Stimulated activated CD4-positive, alpha-beta T cell treated with anti-CD3 and anti-CD28 coated beads, Interleukin-15, amount 100 ng/mL, for 1 hour (primary cell): Measurements from ENCODE around the gene PERCC1.

Source experiments
- DNase-seq, 2 donors: peaks; one replicate each; pipeline ENCODE4 v3.0.0-alpha.2; 2020; ENCODE audit warnings: low read depth in 1 of 2, low spot score in 1 of 2

The PERCC1 gene

DNA sequence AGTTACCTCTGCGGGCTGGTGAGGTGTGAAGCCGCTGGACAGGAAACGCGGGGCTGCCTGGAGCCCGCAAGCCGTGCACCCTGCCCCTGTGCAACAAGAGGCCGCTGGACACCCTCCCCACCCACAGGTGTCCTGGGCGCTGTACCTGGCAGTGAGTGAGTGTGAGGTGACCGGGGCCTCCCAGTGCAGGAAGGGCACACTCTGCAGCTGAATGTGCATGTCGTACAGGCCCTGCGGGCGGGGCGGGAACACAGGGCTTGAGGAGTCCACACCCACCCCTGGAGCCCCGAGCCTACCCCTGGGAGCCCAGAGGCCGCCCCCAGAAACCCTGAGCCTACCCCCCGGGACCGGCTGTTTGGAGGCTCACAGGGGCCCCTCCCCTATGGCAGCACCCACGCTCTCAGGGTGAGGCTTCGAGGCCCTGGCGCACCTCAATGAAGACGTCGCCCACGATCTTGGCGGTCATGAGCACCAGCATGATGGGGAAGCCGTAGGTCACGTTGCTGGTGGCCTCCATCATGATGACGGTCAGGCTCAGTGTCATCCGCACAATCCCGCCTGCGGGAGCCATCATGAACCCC lies 17.7 kb downstream of the PERCC1 start:
- DNase-seq: no peak

DNA sequence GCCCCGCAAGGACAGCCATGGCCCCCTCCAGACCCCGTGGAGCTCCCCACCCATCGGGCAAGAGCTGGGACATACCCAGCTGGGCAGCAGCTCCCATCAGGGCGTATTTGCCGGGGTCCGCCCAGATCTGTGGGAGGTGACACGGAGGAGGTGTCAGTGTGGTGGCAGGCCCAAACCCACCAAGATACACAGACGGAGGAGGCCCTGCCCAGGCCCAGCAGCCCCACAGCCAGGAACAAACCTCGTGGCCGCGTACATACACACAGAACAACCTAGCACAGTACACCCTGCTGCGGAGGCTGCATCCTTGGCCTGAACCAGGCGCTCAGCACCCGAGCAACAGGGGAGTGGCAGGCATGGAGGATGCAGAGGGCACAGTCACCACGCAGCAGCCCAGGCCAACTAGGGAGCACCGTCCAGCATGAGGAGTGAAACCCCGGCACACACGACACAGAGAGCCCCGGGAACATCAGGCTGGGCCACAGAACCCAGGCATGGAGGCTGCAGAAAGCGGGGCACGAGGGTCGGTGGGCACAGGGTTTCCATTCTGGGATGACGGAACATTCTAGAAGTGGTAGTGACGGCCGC lies 18.4 kb downstream of the PERCC1 start:
- DNase-seq: no peak

DNA sequence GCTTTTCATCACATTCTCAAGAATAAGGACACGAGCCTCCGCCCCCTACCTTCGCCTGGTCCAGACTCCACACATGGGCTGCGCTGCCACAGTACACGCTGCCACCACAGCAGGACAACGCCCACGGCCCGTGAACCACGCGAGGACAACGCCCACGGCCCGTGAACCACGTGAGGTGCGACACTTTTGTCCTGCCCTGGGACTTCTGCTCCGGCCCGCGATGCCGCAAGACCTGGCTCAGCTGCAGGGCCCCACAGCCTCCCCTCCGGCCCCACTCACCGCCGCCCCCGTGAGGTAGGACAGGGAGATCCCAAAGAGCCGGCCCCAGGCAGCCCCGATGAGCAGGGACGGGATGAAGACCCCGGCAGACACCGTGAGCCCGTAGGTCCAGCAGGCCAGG lies 19.3 kb downstream of the PERCC1 start:
- DNase-seq: no peak

DNA sequence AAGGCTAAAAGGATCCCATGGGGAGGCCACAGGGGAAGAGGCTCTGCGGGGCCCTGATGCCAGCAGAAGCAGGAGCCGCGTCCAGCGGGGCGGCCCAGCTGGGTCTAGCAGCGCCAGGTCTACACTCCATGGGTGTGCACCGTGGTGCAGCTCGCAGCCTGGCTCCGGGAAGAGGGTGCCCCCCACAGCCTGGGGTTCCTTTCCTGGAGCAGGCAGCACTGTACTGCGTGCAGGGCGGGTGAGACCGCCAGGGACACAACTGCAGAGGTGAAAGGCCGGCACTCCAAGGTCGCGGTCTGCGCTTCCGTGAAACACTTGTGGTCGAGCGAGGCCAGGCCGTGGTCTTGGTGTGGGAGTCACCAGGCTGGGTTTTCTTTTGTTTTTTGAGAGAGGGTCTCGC lies 20.0 kb downstream of the PERCC1 start:
- no peak for DNase-seq

DNA sequence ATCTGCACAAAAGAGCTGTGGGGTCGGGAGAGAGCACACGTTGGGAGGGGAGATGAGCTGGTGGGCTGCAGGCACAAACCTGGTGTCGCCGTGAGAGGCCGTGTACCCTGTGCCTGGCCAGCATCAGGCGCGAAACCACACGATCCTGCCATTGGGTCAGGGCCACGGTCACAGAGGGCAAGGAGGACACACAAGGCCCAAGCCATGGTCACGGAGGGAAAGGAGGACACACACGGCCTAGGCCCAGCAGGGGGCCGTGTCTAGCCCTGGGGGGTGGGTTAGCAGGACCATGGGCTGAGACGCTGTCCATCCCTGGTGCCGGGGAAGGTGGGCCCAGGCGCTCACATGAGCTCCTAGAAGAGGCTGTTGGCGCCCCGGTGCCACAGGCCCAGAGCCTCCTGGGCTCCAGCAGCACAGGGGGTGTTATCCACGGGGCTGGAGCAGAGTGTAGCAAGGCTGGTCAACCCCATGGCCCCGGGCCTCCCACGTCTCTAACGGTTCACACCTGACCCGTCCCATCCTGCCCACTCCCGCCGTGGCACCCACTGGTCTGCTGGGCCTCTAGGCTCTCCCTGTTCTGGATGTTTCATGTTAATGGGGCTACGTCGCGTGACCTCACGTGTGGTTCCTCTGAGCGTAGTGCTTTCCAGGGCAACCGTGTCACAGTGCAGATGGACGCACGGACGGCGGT lies 21.0 kb downstream of the PERCC1 start:
- DNase-seq: no peak

DNA sequence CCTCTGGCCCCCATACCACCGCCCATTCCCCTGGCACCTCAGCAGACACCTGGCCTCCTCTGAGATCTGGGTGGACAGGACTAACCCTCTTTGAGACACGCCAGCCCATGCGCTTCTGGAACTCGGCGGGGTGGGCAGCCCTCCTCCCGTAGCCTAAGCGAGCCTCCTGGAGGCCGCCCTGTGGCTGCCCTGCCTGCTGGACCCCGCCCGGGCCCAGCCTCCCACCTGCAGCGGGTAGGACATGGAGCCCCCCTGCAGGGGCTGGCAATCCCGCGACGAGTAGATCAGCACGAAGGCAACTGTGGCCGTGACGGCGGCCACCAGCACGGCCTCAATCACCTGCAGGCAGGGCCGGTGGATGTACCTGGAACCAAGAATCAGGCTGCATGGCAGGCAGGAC lies 21.7 kb downstream of the PERCC1 start:
- no peak for DNase-seq

DNA sequence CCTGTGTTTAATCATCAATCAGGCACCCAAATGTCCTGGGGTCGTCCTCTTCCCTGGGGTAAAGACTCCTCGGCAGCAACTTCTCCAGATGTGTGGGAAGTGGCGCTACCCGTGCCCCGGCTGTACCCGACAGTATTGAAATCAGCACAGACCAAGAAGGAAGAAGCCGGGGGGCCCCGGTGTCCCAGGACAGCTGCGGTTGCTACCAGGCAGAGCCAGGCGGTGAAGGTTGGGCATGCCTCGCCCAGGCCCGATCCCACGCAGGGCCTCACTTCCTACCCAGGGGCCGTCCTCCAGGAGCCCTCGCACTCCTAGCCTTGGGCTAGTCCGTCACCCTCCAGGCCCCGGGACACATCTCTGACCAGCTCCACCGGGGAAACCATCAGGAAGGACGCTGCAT lies 22.4 kb downstream of the PERCC1 start:
- DNase-seq: no peak

DNA sequence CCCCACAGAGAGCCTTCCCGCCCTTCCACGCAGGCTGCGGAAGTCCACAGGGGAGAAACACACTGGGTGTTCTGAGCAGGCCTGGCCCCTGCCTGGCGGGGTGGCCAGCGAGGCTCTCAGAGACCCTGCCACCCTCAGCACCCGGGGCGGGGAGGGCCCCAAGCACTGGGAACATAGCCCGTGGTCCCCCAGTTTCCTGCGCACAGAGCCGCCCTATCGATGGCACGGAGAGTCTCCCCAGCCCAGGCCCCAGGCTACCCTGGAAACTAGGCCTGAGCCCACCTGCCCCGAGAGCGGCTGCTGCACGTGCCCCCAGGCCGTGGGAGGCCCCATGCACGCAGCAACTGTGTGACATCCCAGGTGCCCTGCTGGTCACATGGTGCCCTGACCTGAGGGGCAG lies 23.7 kb downstream of the PERCC1 start:
- DNase-seq: no peak

DNA sequence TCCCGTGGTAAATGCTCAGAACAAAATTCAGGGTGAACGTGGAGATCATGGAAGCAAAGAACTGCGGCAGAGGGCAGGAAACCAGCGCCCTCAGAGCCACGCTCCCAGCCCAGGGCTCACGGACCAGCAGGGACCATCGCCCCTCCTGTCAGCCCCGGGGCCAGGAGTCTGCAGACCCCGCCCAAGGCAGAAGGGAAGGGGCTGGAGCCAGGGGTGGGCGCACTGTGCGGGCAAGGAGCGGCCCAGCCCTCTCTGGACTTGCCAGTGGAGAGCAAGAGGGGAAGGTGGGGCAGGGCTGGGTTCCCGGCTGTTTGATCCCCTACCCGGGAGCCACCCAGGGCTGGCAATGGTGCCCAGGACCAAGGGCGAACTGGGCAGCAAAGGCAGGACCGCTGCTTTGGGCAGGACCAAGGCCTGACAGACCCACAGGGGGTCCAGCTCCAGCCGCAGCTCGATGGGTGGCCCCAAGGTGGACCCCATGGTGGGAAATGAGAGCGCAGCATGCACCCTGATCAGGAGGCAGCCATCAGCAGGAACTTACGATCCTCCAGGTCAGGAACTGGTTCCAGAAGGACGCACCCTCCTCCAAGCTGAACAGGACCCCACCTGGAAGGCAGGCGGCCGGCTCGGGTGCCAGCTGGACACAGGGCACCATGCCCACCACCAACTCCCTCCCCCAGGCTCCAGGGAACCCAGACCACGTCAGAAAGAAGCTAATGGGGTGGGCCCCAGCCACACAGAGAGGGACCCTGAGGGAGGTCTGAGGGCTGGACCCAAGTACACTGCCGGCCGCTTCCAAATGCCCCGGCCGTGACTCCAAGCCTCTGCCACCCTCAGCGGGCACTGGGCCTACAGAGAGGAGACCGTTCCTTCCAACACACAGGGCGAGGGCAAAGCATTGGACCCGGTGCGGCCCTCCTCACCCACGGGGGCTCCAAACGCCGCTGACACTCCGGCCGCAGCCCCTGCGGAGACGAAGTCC lies 24.6 kb downstream of the PERCC1 start:
- DNase-seq: no peak

DNA sequence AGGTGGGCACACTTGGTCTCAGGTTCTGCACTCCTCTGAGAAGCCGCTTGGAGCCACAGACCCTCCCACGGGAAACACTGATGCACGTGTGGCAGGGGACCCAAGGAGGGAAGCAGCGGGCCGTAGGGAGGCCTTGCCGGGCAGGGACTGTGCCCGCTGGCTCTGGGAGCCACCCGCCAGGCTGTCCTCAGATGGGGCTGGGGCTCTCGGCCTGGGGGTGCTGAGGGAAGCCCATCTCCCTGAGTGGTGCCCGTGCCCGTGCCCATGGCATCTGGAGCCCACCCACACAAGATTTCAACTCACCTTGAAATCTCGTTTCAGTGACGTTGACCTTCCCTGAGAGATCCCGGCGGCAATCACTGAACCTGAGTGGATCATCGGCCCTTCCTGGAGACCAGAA lies 26.1 kb downstream of the PERCC1 start:
- no peak for DNase-seq

DNA sequence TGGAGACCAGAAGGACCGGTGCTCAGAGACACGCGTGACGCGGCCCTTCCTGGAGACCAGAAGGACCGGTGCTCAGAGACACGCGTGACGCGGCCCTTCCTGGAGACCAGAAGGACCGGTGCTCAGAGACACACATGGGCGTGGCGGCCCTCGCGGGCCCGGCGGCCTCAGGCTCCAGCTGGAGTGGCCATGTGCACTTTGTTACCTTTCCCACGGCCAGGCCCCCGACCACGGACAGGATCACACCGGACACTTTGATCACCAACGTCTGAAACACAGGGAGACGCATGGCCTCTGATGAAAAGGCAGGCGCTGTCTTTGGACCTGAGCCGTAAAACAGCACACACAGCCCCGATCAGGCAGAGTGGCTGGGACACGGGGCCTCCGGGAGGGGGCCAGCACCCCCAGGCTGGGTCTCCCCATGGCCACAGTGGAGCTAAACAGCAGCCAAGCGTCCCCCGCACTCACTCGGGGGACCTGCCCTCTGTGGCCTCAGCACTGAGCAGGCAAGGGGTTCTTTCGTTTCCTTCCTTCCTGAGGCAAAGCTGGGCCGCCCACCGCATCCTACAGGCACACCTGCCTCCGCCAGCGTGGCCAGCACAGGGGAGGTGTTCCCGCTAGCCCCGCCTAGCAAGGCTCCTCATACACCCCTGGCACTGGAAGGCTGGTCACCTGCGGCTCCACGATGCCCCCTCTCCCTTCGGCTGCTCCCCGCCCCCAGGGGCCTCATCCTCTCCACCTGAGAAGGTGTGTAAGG lies 26.8 kb downstream of the PERCC1 start:
- no peak for DNase-seq

DNA sequence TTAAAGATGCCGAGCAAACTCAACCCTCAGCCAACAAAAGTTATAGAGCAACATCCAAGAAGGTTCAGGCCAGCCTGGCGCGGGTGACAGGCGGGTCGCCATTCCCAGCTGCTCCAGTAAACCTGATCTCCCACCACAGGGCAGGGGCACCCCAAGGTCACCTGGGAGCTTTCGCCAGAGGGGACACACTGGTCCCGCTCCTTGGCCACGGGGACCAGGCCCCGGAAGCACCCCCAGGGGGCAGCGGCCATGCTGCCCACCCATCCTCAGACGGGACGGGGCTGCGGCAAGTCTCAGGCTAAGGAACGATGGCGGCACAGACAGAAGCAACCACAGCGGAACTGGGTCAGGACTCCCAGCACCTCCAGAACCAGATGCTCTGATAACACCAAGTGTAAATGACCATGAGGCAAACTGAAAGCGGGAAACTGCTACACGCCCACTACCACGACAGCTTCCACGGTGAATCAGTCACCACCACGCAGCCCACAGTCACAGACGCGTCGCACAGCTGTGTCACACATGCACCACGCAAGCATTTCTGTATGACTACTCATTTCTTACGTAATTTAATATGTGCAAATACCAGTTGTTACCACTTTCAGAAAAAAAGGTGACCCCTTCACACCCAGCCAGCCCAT lies 27.6 kb downstream of the PERCC1 start:
- no peak for DNase-seq

DNA sequence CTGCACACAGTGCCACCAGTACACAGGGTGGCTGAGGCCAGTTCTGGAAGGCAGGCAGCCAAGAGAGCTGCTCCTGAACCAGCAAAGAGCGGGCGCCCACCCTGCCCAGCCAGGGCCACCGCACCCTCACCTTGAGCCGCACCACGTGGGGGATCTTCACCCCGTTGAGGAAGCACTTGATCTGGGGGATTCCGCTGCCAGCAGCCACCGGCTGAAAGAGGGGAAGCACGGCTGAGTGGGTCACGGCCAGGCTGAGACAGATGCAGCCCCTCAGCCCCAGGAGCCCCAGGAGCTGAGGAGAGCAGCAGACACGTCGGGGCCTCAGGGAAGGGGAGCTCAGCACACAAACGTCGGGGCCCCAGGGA lies 28.1 kb downstream of the PERCC1 start:
- DNase-seq: no peak

DNA sequence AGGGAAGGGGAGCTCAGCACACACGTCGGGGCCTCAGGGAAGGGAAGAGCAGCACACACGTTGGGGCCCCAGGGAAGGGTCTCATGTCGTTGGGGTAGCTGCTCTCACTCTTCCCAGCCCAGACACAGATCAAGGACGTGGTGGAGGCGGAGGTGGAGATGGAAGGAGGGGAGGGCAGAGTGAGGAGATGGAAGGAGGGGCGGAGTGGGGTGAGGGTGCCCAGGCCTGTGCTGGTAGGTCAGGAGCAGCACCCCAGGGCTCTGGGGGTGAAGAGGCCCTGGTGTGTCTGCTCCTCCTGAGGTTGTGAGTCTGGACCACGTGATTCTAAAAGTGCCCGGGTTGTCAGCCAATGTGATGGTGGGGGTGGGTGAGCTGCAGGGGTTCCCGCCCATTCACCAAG lies 29.1 kb downstream of the PERCC1 start:
- DNase-seq: no peak

DNA sequence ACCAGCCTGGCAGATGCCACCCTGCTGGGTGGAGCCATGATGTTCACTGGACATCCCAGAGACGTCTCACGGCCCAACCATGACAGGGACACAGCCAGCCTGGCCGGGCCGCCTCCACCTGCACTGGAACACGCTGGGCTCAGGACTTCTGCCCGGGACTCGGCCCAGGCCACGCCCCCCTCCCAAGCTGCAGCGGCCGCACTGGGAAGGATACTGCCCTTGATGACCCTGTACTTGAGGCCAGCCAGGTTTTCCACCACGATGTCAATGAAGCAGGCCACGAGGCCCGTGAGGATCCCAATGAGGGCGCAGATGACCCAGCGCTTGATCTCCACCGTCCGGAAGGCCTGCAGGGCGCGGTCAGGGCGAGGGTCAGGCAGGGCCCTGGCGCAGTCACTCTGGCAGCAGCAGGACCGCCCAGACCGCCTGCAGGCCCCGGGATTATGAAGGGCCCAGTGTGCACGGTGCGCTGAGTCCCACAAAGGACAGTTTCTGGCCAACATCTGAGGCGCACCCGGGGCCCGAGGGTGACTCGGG lies 29.8 kb downstream of the PERCC1 start:
- DNase-seq: no peak

DNA sequence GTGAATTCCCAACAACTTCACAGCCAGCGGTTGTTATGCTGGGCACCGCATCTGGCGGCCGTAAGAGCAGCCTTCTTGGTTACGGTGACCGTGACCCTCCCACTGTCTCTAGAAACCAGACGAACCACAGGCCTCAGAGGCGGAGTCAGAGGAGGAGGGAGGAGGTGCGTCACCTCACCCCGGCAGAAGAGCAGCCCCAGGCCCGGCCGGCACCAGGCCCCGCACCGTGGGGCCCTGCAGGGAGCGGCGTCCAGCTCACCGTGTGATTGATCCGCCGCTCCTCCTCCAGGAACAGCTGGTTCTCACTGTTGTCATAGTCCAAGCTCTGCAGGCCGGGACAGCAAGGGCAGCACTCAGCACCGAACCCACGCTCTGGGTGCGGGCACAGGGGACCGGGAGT lies 30.3 kb downstream of the PERCC1 start:
- DNase-seq: no peak

DNA sequence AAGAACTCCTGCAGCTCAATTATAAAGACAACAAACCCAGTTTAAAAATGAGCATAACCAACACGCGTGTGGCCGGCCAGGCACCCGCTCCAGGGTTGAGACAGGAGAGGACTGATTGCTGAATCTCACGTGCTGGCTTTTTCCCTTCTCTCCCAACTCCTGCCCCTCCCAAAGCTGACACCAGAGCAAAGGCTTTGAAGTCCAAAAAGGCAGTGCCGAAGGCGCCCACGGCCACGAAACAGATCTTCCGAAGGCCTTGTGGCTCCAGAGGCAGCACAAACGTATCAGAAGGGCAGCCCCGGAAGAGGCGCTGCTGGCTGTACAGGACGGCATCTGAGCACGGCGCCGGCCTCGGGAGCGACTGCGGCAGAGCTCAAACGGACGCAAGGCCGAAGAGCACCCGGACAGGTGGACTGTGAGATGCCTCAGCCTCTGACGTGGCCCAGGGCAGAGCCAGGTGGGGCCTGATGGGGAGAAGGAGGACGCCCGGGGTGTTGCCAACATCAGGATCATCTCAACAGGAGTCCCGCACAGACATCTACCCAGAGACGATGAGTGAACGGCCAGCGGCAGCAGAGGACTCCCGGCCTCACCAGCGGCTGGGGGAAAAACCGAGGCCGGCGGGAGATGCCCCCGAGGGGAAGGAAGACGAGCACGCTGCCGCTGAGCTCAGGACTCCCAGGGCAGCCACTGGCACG lies 33.5 kb downstream of the PERCC1 start:
- no peak for DNase-seq

DNA sequence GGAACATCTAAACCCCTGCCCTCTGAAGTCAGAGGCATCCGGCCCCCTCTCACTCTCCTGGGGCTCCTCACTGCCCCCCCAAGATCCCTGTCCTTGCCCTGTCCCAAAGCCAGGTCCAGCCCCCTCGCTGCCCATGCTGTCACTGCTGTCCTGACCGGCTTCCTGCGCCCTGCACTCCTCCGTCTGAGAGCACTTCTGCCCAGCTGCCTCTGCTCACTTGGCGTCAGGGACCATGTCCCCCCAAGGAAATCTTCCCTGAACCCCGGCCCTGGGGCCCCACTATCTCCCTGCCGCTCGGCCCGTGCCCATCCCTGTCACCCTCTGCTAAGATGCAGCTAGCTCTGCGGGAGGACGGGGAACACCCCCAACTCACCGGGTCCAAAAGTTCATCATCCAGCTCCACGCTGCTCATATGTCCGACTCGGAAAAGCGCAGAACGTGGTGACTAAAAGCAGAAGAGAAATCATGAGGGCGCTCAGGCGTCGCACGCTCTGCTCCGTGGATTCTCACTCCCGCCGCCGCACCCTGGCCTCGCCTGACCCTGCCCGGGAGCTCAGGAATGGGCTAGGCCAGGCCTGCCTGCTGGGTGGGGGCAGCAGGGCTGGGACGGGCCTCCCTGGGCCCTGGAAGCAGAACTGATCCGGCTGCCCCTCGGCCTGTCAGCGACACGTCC lies 34.2 kb downstream of the PERCC1 start:
- no peak for DNase-seq

DNA sequence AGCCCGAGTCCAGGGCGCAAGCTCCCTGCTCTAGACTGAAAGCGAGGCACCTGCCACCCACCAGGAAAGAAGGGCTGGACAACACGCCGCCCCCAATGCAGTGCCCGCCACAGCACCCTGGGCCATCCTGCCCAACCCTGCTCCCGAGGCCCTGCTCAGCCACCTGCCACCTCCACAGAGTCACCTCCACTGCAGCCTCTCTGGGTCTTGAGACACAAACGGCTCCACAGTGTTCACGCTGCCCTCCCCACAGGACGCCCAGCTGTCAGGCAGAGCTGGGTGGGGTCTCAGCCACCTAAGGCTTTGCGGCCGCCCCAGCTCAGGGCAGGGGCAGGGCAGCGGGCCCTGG lies 34.7 kb downstream of the PERCC1 start:
- no peak for DNase-seq
